GM21717 (cell line): ENCODE results near the gene RHOBTB3.
"Not testable (repeated sequence)": the region's sequence is repeated elsewhere in the genome, so short reads cannot be mapped to it uniquely, and the experiment has no call there.

Experiments
- ATAC-seq: cut with Tn5 transposase; IDR thresholded peaks from one replicate; pipeline ENCODE4 v1.9.1; 2021; ENCODE audit warnings: mild to moderate bottlenecking, moderate library complexity; ENCODE audit not compliant: unreplicated experiment

Gene RHOBTB3

GRCh38 chr5:95730730-95731570 lies at the start of gene RHOBTB3:
RHOBTB3 (plus strand) TSS chr5:95731336; CDS start chr5:95731683, 347 bp downstream.
- ATAC-seq, result peak; percentile 40

DNA sequence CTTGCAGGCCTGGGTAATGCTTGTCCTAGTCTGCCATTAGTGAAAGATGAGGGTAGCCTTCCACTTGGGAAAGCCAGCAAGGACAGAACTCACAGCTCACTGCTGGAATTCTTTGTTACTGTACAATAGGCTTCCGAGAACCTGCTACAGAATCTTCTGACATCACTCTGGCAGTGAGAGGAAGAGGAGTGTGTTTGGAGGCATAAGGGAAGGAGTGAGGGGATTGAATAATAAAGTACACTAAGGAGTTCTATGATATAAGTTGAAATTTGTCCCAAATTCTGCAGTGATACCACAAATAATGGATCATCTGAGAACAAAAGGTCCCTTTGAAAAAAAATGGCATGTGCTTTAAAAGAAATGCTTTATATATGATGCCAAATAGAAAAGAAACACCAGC lies 48.2 kb upstream of the RHOBTB3 start, which contains the start of gene SPATA9:
SPATA9 (minus strand) TSS at position 101 of the 400 bp plus-strand sequence. CDS start 137 bp downstream, outside the sequence.
- ATAC-seq, result no peak

- ATAC-seq, result no peak
Measured at GRCh38 chr5:95684361-95684760, 46.8 kb upstream of the RHOBTB3 start.

- no peak for ATAC-seq
Measured at GRCh38 chr5:95686651-95687050, 44.5 kb upstream of the RHOBTB3 start.

DNA sequence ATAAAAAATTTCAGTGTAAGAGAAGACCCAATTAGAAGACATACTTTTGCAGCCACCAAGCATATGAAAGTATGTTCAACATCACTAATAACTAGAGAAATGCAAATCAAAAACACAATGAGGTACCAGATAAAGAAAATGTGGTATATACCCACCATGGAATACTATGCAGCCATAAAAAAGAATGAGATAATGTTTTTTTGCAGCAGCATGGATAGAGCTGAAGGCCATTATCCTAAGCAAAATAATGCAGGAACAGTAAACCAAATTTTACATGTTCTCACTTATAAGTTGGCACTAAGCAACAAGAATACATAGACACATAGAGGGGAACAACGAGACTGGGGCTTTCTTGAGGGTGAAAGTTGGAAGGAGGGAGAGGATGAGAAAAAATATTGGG lies 41.5 kb upstream of the RHOBTB3 start:
- no peak for ATAC-seq

- no peak for ATAC-seq
Measured at GRCh38 chr5:95690333-95690732, 40.8 kb upstream of the RHOBTB3 start.

DNA sequence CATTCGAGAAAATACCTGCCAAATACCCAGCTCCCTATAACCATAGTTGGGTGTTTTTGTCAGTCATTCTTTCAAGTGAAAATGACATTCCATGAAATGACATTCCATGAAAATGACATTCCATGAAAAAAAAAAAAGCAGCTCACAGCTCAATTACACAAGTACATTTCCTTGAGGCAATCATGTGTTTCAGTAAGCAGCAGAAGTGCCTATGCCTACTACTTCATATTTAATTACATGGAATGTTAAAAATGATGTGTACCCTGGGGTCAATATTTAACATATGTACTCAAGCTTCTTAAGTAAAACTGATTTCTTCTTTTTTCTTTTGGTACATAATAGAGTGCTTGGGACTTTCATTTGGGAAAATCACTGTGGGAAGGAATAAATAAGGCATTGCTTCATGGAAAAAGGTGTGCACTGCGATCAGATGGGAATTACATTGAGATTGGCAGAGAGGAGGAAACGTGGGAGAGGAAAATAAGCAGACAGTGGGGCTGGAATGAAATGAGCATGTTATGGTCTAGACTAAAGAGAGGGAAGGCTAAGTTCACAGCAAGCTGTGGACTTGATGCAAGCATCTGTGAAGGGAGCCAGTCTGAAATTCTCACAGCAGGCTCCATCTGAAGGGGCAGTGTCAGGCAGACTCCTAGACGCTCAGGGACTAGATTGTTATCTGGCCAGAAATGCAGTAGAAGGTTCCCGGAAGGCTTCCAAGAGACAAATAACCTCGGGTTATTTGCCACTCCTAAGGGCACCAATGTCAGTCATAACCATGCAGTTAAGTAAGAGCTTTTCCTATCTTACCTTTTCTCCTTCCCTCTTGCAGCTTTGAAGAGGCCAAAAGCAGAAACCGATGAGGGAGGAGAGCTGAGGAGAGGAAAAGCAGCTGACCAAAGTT lies 33.1 kb upstream of the RHOBTB3 start:
- no peak for ATAC-seq

DNA sequence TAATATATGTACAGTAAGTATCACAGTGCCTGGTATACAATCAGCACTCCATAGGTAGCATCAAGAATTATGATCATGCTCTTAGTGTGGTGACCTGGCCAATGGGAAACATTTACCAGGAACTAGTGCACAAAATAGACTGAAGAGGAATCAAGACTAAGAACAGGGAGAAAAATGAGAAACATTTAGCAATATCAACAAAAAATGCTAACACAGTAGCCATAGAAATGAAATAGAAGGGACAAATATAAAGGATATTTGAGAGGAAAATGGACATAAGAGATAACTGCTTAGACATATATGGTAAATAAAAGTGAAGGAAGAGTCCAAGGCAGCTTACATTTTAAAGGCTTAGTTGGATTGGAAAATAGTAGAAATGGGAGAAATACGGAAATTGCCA lies 31.8 kb upstream of the RHOBTB3 start:
- no peak for ATAC-seq

DNA sequence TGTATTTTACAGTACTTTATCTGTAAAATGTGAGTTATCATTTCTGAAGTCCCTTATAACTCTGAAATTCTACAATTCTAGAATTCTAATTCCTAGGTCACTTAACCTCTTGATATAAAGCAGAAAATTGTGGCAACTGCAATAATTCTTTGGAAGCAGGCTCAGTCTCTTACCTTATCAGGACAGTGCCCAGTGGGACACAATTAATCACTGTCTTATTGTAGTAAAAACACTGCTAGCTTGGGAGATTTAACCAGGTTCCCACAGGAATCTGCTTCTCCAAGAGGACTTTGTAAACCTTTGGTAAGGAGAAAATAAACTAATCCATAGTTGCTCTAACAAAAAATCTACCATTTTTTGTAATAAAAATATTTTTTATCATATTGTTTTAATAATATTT lies 30.1 kb upstream of the RHOBTB3 start:
- ATAC-seq, result no peak

- no peak for ATAC-seq
Measured at GRCh38 chr5:95704150-95704549, 27.0 kb upstream of the RHOBTB3 start.

GRCh38 chr5:95706196-95706595 lies 24.9 kb upstream of the RHOBTB3 start:
- not testable (repeated sequence) for ATAC-seq

DNA sequence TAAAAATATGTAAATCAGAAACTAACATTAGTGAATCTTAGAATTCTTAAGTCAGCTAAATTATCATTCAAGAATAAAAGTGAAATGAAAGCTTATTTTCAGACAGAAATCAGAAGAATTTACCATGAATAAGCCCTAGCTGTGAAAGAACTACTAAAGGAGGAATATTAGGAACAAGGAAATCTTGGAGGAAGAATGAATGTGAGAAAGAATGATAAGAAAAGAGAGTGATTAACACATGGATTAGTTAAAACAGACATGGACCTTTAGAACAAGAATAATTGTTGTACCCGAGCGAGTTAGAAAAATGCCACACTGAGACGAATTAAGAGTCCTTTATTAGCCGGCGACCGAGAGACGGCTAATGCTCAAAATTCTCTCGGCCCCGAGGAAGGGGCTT lies 24.1 kb upstream of the RHOBTB3 start:
- no peak for ATAC-seq

- not testable (repeated sequence) for ATAC-seq
Measured at GRCh38 chr5:95707534-95708188, 23.5 kb upstream of the RHOBTB3 start.

GRCh38 chr5:95708876-95709275 lies 22.3 kb upstream of the RHOBTB3 start:
- no peak for ATAC-seq

DNA sequence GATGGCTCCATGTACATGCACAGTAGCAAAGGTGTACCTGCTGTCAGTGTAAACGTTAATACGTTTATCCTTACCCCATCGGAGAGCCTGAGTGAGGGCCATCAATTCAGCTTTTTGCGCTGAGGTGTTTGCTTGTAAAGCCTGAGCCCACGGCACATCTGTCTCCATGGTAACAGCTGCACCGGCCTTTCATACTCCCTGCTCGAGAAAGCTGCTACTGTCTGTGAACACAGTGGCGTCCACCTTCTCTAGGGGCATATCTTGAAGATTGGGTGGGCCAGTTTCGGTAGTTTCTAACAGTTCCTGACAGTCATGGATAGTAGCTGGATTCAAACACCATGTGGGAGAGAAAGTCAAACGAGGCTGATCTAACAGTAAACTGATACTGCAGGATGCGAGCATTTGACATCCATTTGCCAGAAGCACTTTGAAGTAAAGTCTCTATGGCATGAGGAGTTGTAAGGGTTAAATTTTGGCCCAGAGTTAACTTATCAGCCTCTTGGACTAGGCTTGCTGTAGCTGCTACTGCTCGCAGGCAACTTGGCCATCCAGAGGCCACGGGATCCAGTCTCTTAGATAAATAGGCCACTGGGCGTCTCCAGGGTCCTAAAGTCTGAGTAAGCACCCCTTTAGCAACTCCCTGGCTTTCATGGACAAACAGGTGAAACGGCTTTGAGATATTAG lies 21.0 kb upstream of the RHOBTB3 start:
- ATAC-seq, result no peak

DNA sequence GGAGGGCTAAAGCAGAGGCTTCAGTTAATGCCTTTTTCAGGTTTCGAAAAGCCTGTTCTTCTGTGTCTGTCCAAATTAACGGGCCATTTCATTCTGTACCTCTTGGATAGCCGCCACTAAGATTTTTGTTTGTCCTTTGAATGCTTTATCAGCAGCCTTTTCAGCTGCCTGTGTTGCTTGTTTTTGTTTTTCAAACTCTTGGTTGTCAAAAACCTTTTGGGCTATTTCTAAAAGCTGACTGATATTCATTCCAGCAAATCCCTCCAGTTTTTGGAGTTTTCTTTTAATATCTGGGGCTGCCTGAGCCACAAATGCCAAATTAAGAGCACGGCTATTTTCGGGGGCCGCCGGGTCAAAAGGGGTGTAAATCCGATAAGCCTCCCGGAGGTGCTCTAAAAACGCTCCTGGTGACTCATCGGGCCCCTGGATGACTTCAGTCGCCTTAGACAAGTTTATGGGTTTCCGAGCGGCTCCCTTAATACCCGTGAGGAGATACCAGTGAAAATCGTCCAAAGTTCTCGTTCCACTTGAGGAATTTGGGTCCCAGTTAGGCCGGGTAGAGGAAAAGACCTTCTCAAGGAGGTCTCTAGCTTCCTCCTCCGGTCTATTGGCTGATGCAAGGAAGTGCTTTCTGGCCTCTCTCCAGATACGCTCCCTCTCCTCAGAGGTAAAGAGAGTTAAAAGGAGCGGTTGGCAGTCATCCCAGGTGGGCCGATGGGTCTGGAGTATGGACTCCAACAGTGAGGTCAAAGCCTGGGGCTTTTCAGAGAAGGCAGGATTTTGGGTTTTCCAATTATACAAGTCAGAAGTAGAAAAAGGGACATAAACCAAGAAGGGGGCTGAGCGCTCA lies 20.3 kb upstream of the RHOBTB3 start:
- not testable (repeated sequence) for ATAC-seq

DNA sequence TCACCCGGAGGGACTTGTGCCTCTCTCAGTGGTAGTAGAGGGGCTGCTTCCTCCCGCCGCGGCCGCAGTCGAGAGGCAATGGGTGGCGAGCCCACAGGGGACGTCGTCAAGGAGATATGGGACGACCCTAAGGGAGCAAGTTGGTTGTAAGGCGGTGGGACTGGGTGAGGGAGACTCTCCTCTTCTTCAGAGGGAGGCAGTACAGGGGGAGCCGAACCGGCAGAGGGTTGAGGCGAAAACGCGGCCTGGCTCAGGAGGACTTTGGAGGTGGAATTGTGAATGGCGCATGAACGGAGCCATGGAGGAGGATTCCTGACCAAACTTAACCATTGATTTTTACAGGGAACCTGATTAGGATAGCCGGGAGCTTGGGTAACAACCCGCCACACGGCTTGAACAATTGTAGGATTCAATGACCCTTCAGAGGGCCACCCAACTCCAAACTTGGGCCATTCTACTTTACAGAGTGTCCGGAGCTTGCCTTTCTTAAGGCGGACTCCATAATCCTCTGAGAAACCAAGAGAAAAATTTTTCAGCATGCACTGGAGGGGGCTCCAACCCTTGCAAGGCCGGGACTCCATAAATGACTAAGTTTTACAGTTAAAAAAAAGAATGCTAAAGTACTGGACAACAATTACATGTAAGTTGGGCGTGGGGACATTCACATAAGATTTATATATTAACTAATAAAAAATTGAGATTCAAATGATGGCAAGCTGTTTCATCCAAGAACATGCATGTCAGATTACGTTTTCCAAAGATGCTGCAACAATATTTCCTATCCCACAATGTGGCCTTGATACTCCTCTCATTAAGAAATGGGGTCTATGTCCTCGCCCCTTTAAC lies 19.4 kb upstream of the RHOBTB3 start:
- no peak for ATAC-seq

DNA sequence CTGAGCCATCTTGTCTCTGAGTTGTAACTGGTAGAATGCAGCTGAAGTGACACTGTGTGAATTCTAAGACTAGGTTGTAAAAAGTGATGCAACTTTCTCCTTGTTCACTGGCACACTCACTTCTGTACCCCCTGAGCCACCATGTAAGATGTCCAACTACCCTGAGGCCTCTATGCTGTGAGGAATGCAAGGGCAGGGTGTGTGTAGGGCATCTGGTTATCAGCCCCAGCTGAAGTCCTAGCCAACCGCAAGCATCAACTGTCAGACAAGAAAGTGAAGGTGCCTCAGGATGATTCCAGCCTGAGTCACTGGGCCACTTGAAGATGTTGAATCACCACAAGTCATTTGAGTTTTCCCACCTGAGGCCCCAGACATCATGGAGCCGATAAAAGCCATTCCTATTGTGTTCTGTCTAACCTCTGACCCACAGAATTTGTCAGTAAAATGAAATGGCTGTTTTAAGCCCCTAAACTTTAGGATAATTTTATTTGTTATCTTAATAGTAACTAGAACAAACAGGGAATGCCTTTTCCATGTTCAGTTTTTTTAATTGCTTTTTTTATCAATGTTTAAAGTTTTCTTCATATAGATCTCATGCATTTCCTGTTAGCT lies 18.7 kb upstream of the RHOBTB3 start:
- ATAC-seq, result no peak
